ENCODE data around the gene RET. TPM values are rescaled to one million over a fixed set of nuclear protein-coding genes. Genes with fewer than 3 reads are reported as not detected.

RET gene
- total and polyA plus RNA-seq, 2 experiments from 2014 or later = 0.50 TPM; not detected in 1

DNA sequence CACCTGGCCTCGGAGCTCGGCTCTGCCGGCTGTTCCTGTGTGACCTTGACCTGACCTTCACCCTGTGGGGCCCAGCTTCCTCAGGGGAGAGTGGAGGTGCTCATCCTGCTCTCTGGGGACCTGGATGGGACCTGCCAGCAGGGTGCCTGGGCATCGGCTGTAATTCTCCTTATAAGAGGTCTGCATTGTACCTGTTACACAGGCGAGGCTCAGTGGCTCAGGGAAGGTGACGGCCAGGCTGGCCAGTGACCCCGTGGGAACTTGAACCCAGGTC is 29.0 kb downstream of the RET start:
- no peaks in the 10 kb centered on the region for H3K9me3 ChIP-seq (ENCODE audit: low read depth)
- H3K27me3 ChIP-seq = peaks cover 27% of the 10 kb centered on the region
- peaks cover 15% of the 10 kb centered on the region for H3K4me1 ChIP-seq (ENCODE audit: insufficient read depth)
- DNase-seq (ENCODE audit: low spot score) = no peak
- no peaks in the 10 kb centered on the region for H3K79me2 ChIP-seq
- no peak overlapping the region for H2AFZ ChIP-seq
- H3K9me2 ChIP-seq (replicated peaks; ENCODE audit: insufficient read depth) = no peaks in the 10 kb centered on the region
- peak overlapping the region; percentile 100 for H3K4me2 ChIP-seq
- H4K20me1 ChIP-seq (ENCODE audit: insufficient read depth, poor library complexity, severe bottlenecking) = no peaks in the 10 kb centered on the region
- 59% methylated on average over 7 of the region's 7 CpGs for WGBS (ENCODE audit: low lambda C conversion rate, missing lambda C conversion rate)
- no peak overlapping the region for H3K27ac ChIP-seq
- no peak overlapping the region for H3K4me3 ChIP-seq
- TF ChIP-seq, protein P1, sequence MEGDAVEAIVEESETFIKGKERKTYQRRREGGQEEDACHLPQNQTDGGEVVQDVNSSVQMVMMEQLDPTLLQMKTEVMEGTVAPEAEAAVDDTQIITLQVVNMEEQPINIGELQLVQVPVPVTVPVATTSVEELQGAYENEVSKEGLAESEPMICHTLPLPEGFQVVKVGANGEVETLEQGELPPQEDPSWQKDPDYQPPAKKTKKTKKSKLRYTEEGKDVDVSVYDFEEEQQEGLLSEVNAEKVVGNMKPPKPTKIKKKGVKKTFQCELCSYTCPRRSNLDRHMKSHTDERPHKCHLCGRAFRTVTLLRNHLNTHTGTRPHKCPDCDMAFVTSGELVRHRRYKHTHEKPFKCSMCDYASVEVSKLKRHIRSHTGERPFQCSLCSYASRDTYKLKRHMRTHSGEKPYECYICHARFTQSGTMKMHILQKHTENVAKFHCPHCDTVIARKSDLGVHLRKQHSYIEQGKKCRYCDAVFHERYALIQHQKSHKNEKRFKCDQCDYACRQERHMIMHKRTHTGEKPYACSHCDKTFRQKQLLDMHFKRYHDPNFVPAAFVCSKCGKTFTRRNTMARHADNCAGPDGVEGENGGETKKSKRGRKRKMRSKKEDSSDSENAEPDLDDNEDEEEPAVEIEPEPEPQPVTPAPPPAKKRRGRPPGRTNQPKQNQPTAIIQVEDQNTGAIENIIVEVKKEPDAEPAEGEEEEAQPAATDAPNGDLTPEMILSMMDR (IDR thresholded peaks at IDR 0.05; ENCODE audit: poor library complexity) = no peak
- TF ChIP-seq EZH2 (IDR thresholded peaks at IDR 0.05; ENCODE audit: borderline replicate concordance) (no peak), EZH2phosphoT487 (IDR thresholded peaks at IDR 0.05; ENCODE audit: low read depth, severe bottlenecking, unreplicated experiment) (no peak)
- H3K36me3 ChIP-seq (replicated peaks; ENCODE audit: insufficient read depth, low read depth) = no peaks in the 10 kb centered on the region

DNA sequence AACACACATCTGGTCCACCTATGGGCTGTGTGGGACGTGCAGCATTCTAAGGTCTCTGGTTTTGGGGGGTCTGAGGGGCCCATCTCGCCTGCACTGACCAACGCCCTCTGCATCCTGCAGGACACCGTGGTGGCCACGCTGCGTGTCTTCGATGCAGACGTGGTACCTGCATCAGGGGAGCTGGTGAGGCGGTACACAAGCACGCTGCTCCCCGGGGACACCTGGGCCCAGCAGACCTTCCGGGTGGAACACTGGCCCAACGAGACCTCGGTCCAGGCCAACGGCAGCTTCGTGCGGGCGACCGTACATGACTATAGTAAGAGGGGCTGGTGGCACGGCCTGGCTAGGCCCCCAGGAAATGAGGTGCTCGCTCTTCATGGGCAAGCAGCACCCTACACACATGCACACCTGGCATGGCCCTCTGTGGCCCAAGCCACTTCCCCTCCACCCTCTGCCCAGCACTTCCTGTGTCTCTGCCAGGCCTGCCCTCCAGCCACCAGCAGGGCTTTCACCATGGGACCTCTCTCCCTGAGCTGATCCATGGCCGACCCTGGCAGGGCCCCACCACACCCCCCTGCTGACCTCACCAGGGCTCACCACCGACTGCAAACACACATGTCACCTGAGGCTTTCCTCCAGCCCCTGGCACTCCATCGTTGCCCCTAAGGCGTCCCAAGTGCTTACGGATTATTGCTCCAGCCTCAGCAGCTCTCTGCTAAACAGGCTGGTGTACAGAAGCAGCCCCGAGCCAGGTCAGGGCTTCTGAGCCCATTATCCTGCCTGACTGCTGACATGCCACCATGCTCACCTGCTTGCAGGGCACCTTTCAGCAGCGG is 29.6 kb downstream of the RET start:
- Histone ChIP-seq H2AFZ (no peak overlapping the region), H3K9me3 (ENCODE audit: low read depth) (no peaks in the 10 kb centered on the region), H3K4me2 (no peak overlapping the region), H3K9me2 (replicated peaks; ENCODE audit: insufficient read depth) (no peaks in the 10 kb centered on the region), H3K36me3 (replicated peaks; ENCODE audit: insufficient read depth, low read depth) (no peaks in the 10 kb centered on the region), H3K4me3 (no peak overlapping the region), H3K27me3 (peaks cover 27% of the 10 kb centered on the region), H3K27ac (no peak overlapping the region), H4K20me1 (ENCODE audit: insufficient read depth, poor library complexity, severe bottlenecking) (no peaks in the 10 kb centered on the region), H3K79me2 (no peaks in the 10 kb centered on the region), H3K4me1 (ENCODE audit: insufficient read depth) (peaks cover 15% of the 10 kb centered on the region)
- no peak for TF ChIP-seq EZH2phosphoT487 (IDR thresholded peaks at IDR 0.05; ENCODE audit: low read depth, severe bottlenecking, unreplicated experiment)
- TF ChIP-seq EZH2 (IDR thresholded peaks at IDR 0.05; ENCODE audit: borderline replicate concordance) = no peak
- TF ChIP-seq, protein P1 (IDR thresholded peaks at IDR 0.05; ENCODE audit: poor library complexity) = no peak
- DNase-seq (ENCODE audit: low spot score) = no peak
- WGBS (ENCODE audit: low lambda C conversion rate, missing lambda C conversion rate) = 93% methylated on average over 27 of the region's 28 CpGs

DNA sequence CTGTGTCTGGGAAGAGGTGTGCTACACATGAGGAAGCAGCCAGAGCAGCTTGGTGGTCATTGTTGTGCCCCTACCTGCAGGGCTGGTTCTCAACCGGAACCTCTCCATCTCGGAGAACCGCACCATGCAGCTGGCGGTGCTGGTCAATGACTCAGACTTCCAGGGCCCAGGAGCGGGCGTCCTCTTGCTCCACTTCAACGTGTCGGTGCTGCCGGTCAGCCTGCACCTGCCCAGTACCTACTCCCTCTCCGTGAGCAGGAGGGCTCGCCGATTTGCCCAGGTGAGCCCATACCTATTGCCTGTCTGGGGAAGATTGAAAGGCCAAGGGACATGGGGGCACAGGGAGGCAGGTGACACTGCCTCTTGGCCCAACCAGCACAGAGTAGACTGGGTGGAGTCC is 32.1 kb downstream of the RET start:
- H3K36me3 ChIP-seq (replicated peaks; ENCODE audit: insufficient read depth, low read depth) = no peaks in the 10 kb centered on the region
- H3K27me3 ChIP-seq = peaks cover 10% of the 10 kb centered on the region
- no peak overlapping the region for H2AFZ ChIP-seq
- no peak overlapping the region for H3K27ac ChIP-seq
- H3K4me2 ChIP-seq = no peak overlapping the region
- no peak overlapping the region for H3K4me3 ChIP-seq
- H3K4me1 ChIP-seq (ENCODE audit: insufficient read depth) = peaks cover 15% of the 10 kb centered on the region
- no peaks in the 10 kb centered on the region for H3K9me2 ChIP-seq (replicated peaks; ENCODE audit: insufficient read depth)
- TF ChIP-seq EZH2phosphoT487 (IDR thresholded peaks at IDR 0.05; ENCODE audit: low read depth, severe bottlenecking, unreplicated experiment) = no peak
- no peak for TF ChIP-seq EZH2 (IDR thresholded peaks at IDR 0.05; ENCODE audit: borderline replicate concordance)
- TF ChIP-seq, protein P1 (IDR thresholded peaks at IDR 0.05; ENCODE audit: poor library complexity) = no peak
- no peak for DNase-seq (ENCODE audit: low spot score)
- no peaks in the 10 kb centered on the region for H4K20me1 ChIP-seq (ENCODE audit: insufficient read depth, poor library complexity, severe bottlenecking)
- no peaks in the 10 kb centered on the region for H3K79me2 ChIP-seq
- no peaks in the 10 kb centered on the region for H3K9me3 ChIP-seq (ENCODE audit: low read depth)
- WGBS (ENCODE audit: low lambda C conversion rate, missing lambda C conversion rate) = 99% methylated on average over 12 of the region's 12 CpGs

All from hepatocyte (in vitro differentiated cells).